GM10266 (cell line): ENCODE measurements around the gene SPIC.

ENCODE experiments used
- DNase-seq: peaks from one replicate; pipeline ENCODE4 v3.0.0; 2012; ENCODE audit errors: extremely low spot score
- CTCF ChIP-seq: IDR thresholded peaks from 2 replicates; pipeline ENCODE4 v1.5.1; 2012; ENCODE audit warnings: mild to moderate bottlenecking, low read depth; ENCODE audit not compliant: control insufficient read depth, insufficient read depth; ENCODE audit errors: missing control alignments

SPIC gene

GRCh38 chr12:101474711-101475386, at the start of gene SPIC:
SPIC (plus strand) TSS chr12:101475336; CDS start chr12:101476905, 1,569 bp downstream.
- TF ChIP-seq CTCF = no peak
- DNase-seq = no peak

- TF ChIP-seq CTCF = no peak
These were observed 44.7 kb upstream of the SPIC start for GRCh38 chr12:101430456-101430855.

GRCh38 chr12:101436136-101436535, 39.0 kb upstream of the SPIC start:
- DNase-seq = no peak
- TF ChIP-seq CTCF = no peak

More at GRCh38 chr12:101430456-101430855, 44.7 kb upstream of the SPIC start:
- DNase-seq = no peak

DNA sequence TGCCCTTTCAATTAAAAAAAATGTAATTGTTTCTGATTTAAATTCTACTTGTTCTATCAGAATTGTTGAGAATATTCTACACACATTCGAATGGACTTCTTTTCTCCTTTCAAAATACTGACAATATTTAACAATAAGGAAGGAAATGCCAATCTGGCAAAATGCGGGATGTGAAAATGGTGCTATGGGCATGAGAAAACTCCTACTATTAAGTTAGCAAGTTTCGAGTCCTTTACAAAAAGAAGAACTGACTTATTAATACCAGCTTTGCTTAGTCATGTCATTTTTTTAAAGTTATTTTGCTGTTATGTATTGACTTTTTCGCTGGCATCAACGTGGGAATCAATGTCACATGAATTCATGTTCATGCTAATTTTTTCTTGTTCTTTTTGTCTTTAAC, 35.9 kb upstream of the SPIC start:
- DNase-seq = no peak
- TF ChIP-seq CTCF = no peak

DNA sequence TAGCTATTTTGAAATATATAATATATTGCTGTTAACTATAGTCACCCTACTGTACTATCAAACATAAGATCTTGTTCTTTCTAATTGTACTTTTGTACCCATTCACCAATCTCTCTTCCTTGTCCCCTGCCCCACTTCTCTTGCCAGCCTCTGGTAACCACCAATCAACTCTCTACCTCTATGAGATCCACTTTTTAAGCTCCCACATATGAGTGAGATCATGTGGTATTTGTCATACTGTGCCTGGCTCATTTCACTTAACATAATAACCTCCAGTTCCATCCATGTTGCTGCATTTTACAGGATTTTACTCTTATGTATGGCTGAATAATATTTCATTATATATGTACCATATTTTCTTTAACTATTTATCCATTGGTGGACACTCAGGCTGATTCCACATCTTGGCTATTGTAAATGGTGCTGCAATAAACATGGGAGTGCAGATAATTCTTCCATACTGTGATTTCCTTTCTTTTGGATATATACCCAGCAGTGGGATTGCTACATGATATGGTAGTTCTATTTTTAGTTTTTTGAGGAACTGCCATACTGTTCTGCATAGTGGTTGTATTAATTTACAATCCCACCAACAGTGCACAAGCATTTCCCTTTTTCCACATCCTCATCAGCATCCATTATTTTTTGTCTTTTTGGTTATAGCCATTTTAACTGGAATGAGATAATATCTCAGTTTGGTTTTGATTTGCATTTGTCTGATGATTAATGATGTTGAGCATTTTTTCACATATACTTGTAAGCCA, 33.5 kb upstream of the SPIC start:
- TF ChIP-seq CTCF = no peak
- DNase-seq = no peak

DNA sequence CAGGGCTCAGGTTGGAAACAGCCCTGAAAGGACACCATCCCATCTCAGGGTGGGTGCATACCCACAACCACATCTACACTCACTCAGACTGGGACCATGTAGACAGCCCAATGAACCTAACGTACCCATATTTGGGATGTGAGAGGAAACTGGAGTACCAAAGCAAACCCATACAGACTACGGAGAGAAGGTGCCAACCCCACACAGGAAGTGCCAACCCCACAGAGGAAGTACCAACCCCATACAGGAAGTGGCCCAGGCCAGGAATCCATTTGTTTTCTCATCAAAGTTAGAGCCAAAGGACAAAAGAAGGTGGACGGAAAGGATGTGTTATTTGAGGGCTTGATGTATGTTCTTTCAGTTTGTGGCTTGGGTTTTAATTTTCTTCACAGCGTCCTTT, 19.5 kb upstream of the SPIC start:
- DNase-seq = no peak
- TF ChIP-seq CTCF = no peak
